SU-DHL-6 (cell line): ENCODE measurements around the gene RAB40AL.
"Not testable (repeated sequence)": the region's sequence is repeated elsewhere in the genome, so short reads cannot be mapped to it uniquely, and the experiment has no call there.

Source experiments
- H2AFZ ChIP-seq: fragments of 200-600 bp; sonication (generic); 2 replicates; pipeline ENCODE4 v1.6.1; 2014; ENCODE audit warnings: low read depth, mild to moderate bottlenecking, moderate library complexity, mixed read lengths, antibody characterized with exemption, low read length; ENCODE audit not compliant: severe bottlenecking
- H3F3A ChIP-seq: fragments of 200-600 bp; shearing (Covaris generic); 2 replicates; pipeline ENCODE4 v1.6.0; 2016; ENCODE audit warnings: antibody characterized with exemption, mild to moderate bottlenecking; ENCODE audit not compliant: insufficient read depth
- H3K27ac ChIP-seq: fragments of 200-600 bp; sonication (generic); 2 replicates; pipeline ENCODE4 v1.5.1; 2016; ENCODE audit warnings: low read depth, mild to moderate bottlenecking, low read length, moderate library complexity, mixed read lengths
- H3K27me3 ChIP-seq: fragments of 200-600 bp; sonication (generic), shearing (Covaris generic); 2 replicates; pipeline ENCODE4 v1.6.0; 2014; ENCODE audit warnings: mild to moderate bottlenecking, low read length
- H3K36me3 ChIP-seq: fragments of 200-600 bp; sonication (generic); 2 replicates; pipeline ENCODE4 v1.6.1; 2014; ENCODE audit warnings: mild to moderate bottlenecking, low read length, mixed read lengths
- H3K4me2 ChIP-seq: fragments of 300-600, 200-600 bp; shearing (Covaris generic), sonication (generic); 2 replicates; pipeline ENCODE4 v1.6.0; 2014; ENCODE audit warnings: low read length, low read depth, mild to moderate bottlenecking; ENCODE audit not compliant: poor library complexity, severe bottlenecking
- H3K4me3 ChIP-seq: fragments of 200-600 bp; sonication (generic); 2 replicates; pipeline ENCODE4 v1.5.1; 2014; ENCODE audit warnings: antibody characterized with exemption, low read length, mild to moderate bottlenecking, mixed read lengths; ENCODE audit not compliant: insufficient read depth, poor library complexity, severe bottlenecking
- H3K79me2 ChIP-seq: fragments of 200-600 bp; sonication (generic); 2 replicates; pipeline ENCODE4 v1.6.1; 2014; ENCODE audit warnings: mild to moderate bottlenecking, low read length, moderate library complexity; ENCODE audit not compliant: insufficient read depth
- H3K9ac ChIP-seq: fragments of 200-600 bp; sonication (generic); 2 replicates; pipeline ENCODE4 v1.7.0; 2014; ENCODE audit warnings: mild to moderate bottlenecking, low read length
- H3K9me2 ChIP-seq: fragments of 200-600 bp; sonication (generic); replicated peaks from 2 replicates; pipeline ENCODE4 v1.6.1; 2014; ENCODE audit warnings: low read length; ENCODE audit not compliant: insufficient read depth
- H3K9me3 ChIP-seq: fragments of 200-600 bp; sonication (generic); 2 replicates; pipeline ENCODE4 v1.6.1; 2014; ENCODE audit warnings: low read length, mixed read lengths; ENCODE audit not compliant: insufficient read depth
- H4K20me1 ChIP-seq: fragments of 200-600 bp; sonication (generic); 2 replicates; pipeline ENCODE4 v1.6.1; 2014; ENCODE audit warnings: low read depth, mild to moderate bottlenecking, antibody characterized with exemption, low read length, moderate library complexity, mixed read lengths
- CTCF ChIP-seq: fragments of 200-600 bp; sonication (generic); IDR thresholded peaks from one replicate; pipeline ENCODE4 v1.5.1; 2017; ENCODE audit warnings: antibody characterized with exemption, mild to moderate bottlenecking, low read length, moderate library complexity; ENCODE audit not compliant: insufficient read depth, poor library complexity, severe bottlenecking
- EZH2phosphoT487 ChIP-seq: fragments of 200-600 bp; sonication (generic), shearing (Covaris generic); conservative IDR thresholded peaks from 2 replicates; pipeline ENCODE4 v1.6.1; 2018; ENCODE audit warnings: mild to moderate bottlenecking, antibody characterized with exemption, low read length, moderate library complexity, mixed read lengths

The RAB40AL gene

GRCh38 chrX:102936972-102937371 lies at the start of gene RAB40AL:
TSS of gene RAB40AL (plus strand) at chrX:102937272. CDS start at chrX:102937319, 47 bp downstream.
- not testable (repeated sequence) for H3K9me2 ChIP-seq, H2AFZ ChIP-seq, H3K9me3 ChIP-seq, H3K4me2 ChIP-seq, H3K9ac ChIP-seq, H3F3A ChIP-seq, H3K36me3 ChIP-seq, H3K4me3 ChIP-seq, H4K20me1 ChIP-seq, H3K27ac ChIP-seq, H3K79me2 ChIP-seq, H3K27me3 ChIP-seq

- Histone ChIP-seq H3K9me2 (no peaks in the 10 kb centered on the region), H2AFZ (no peak overlapping the region), H3K27ac (no peak overlapping the region), H3K9me3 (no peaks in the 10 kb centered on the region), H3K79me2 (no peaks in the 10 kb centered on the region), H3K4me3 (no peak overlapping the region), H3K27me3 (no peaks in the 10 kb centered on the region), H3K9ac (no peak overlapping the region), H3K36me3 (no peaks in the 10 kb centered on the region), H4K20me1 (no peaks in the 10 kb centered on the region), H3K4me2 (no peak overlapping the region), H3F3A (no peaks in the 10 kb centered on the region)
- TF ChIP-seq CTCF: no peak
- TF ChIP-seq EZH2phosphoT487: no peak
Measured at GRCh38 chrX:102887687-102888086, 49.4 kb upstream of the RAB40AL start.

GRCh38 chrX:102892103-102892502 lies 45.0 kb upstream of the RAB40AL start:
- Histone ChIP-seq H3K27ac (no peak overlapping the region), H3K4me3 (no peak overlapping the region), H3K9ac (no peak overlapping the region), H3K9me3 (no peaks in the 10 kb centered on the region), H3K4me2 (no peak overlapping the region), H3K79me2 (no peaks in the 10 kb centered on the region), H3K9me2 (no peaks in the 10 kb centered on the region), H3K36me3 (no peaks in the 10 kb centered on the region), H3F3A (no peaks in the 10 kb centered on the region), H4K20me1 (no peaks in the 10 kb centered on the region), H2AFZ (no peak overlapping the region), H3K27me3 (no peaks in the 10 kb centered on the region)
- no peak for TF ChIP-seq CTCF
- TF ChIP-seq EZH2phosphoT487: no peak

GRCh38 chrX:102899940-102900916 lies 36.8 kb upstream of the RAB40AL start:
- Histone ChIP-seq H4K20me1 (no peaks in the 10 kb centered on the region), H2AFZ (peak overlapping the region; percentile 76), H3K27me3 (no peaks in the 10 kb centered on the region), H3K9me3 (no peaks in the 10 kb centered on the region), H3K79me2 (no peaks in the 10 kb centered on the region), H3K4me2 (peak overlapping the region; percentile 31), H3K36me3 (no peaks in the 10 kb centered on the region), H3K27ac (no peak overlapping the region), H3K4me3 (no peak overlapping the region), H3K9ac (no peak overlapping the region), H3F3A (no peaks in the 10 kb centered on the region), H3K9me2 (no peaks in the 10 kb centered on the region)
- TF ChIP-seq CTCF: peak; percentile 30
- no peak for TF ChIP-seq EZH2phosphoT487
